HG02798 (cell line): ENCODE data around the gene B3GNT7.

ENCODE experiments used
- ATAC-seq: cut with Tn5 transposase; IDR thresholded peaks from one replicate; pipeline ENCODE4 v1.9.1; 2021; ENCODE audit warnings: mild to moderate bottlenecking; ENCODE audit not compliant: unreplicated experiment, poor library complexity

The B3GNT7 gene

GRCh38 chr2:231382116-231382515 lies 13.4 kb upstream of the B3GNT7 start:
- no peak for ATAC-seq

- no peak for ATAC-seq
These were observed 11.9 kb upstream of the B3GNT7 start for GRCh38 chr2:231383416-231384108.

- no peak for ATAC-seq
These were observed 11.4 kb upstream of the B3GNT7 start for GRCh38 chr2:231384109-231384435.

- no peak for ATAC-seq
These were observed 10.5 kb upstream of the B3GNT7 start for GRCh38 chr2:231384970-231385369.

GRCh38 chr2:231385429-231385828 lies 10.1 kb upstream of the B3GNT7 start:
- no peak for ATAC-seq

GRCh38 chr2:231386446-231386845 lies 9.1 kb upstream of the B3GNT7 start:
- ATAC-seq = no peak

- no peak for ATAC-seq
These were observed 7.4 kb upstream of the B3GNT7 start for GRCh38 chr2:231387904-231388724.

- ATAC-seq = no peak
These were observed 6.7 kb upstream of the B3GNT7 start for GRCh38 chr2:231388725-231389346.

GRCh38 chr2:231390667-231391066 lies 4.8 kb upstream of the B3GNT7 start:
- ATAC-seq = no peak

GRCh38 chr2:231391981-231392380 lies 3.5 kb upstream of the B3GNT7 start:
- ATAC-seq = peak; percentile 20

- no peak for ATAC-seq
These were observed 2.9 kb upstream of the B3GNT7 start for GRCh38 chr2:231392431-231393148.

- ATAC-seq = peak; percentile 35
These were observed 2.1 kb upstream of the B3GNT7 start for GRCh38 chr2:231393149-231394131.

GRCh38 chr2:231394211-231395141 lies 1.0 kb upstream of the B3GNT7 start:
- peak; percentile 39 for ATAC-seq

GRCh38 chr2:231396058-231396821 lies 730 bp downstream of the B3GNT7 start:
- ATAC-seq = no peak

- no peak for ATAC-seq
These were observed 1.8 kb downstream of the B3GNT7 start for GRCh38 chr2:231397011-231397927.

GRCh38 chr2:231397928-231398294 lies 2.4 kb downstream of the B3GNT7 start:
- no peak for ATAC-seq

- ATAC-seq = no peak
These were observed 3.1 kb downstream of the B3GNT7 start for GRCh38 chr2:231398585-231398984.
